CD4-positive, alpha-beta T cell (primary cell): ENCODE results near the gene ARHGAP5. TPM values are rescaled to one million over a fixed set of nuclear protein-coding genes. Genes with fewer than 3 reads are reported as not detected.

Experiments used
- ATAC-seq: fragments of 200-7000 bp; cut with Tn5 transposase; one replicate; pipeline ENCODE4 v1.10.0; 2022; ENCODE audit warnings: mild to moderate bottlenecking; ENCODE audit not compliant: poor library complexity
- CTCF ChIA-PET: fragments of 350-600 bp; sonication (Branson Sonifier 250); formaldehyde crosslinking; loops from one replicate; lab custom pipeline; 2021; ENCODE audit warnings: antibody characterized with exemption, inconsistent platforms; lab: Charles Lee
- POLR2A ChIA-PET: fragments of 350-600 bp; sonication (Branson Sonifier 250); formaldehyde crosslinking; loops from one replicate; lab custom pipeline; 2021; ENCODE audit warnings: antibody characterized with exemption, inconsistent platforms; lab: Charles Lee
- DNase-seq, 14 experiments: peaks; one replicate each; pipeline ENCODE4 v3.0.0-alpha.2; 2013 to 2020; ENCODE audit warnings: mixed read lengths in 2 of 14
- H3K27ac ChIP-seq, 2 donors: one replicate each; pipeline versions ENCODE4 v1.5.1 to v1.7.0; 2013; ENCODE audit warnings: low read length in 2 of 2, low read depth in 1 of 2, mild to moderate bottlenecking in 1 of 2
- H3K27me3 ChIP-seq, 2 experiments: 1 replicate in 1 of 2; 2 replicates in 1 of 2; pipeline versions ENCODE4 v1.6.1 to v1.7.0; 2013; ENCODE audit warnings: low read length in 2 of 2, control low read depth in 1 of 2, mild to moderate bottlenecking in 1 of 2, moderate library complexity in 1 of 2; ENCODE audit not compliant: insufficient read depth in 2 of 2, control insufficient read depth in 1 of 2
- H3K36me3 ChIP-seq: one replicate; pipeline ENCODE4 v1.6.1; 2013; ENCODE audit warnings: low read length, control low read depth; ENCODE audit not compliant: insufficient read depth
- H3K4me1 ChIP-seq: one replicate; pipeline ENCODE4 v1.6.1; 2013; ENCODE audit warnings: low read length, control low read depth; ENCODE audit not compliant: insufficient read depth
- H3K4me3 ChIP-seq: one replicate; pipeline ENCODE4 v1.5.1; 2013; ENCODE audit warnings: mild to moderate bottlenecking, low read length, moderate library complexity
- H3K9me3 ChIP-seq, 2 experiments: 1 replicate in 1 of 2; 2 replicates in 1 of 2; pipeline versions ENCODE4 v1.6.1 to v1.7.0; 2013; ENCODE audit warnings: low read length in 2 of 2, mild to moderate bottlenecking in 2 of 2, control low read depth in 1 of 2, moderate library complexity in 1 of 2; ENCODE audit not compliant: control insufficient read depth in 1 of 2, insufficient read depth in 1 of 2
- H3K27ac Mint-ChIP-seq: one replicate; pipeline ENCODE4 v1.8.0; 2020; ENCODE audit warnings: mixed read lengths
- H3K27me3 Mint-ChIP-seq: one replicate; pipeline ENCODE4 v1.8.0; 2021; ENCODE audit warnings: mixed read lengths
- H3K36me3 Mint-ChIP-seq: one replicate; pipeline ENCODE4 v1.8.0; 2021; ENCODE audit warnings: low read depth, mixed read lengths
- H3K4me1 Mint-ChIP-seq: one replicate; pipeline ENCODE4 v1.8.0; 2021; ENCODE audit warnings: low read depth, mixed read lengths
- H3K4me3 Mint-ChIP-seq: one replicate; pipeline ENCODE4 v1.8.0; 2020; ENCODE audit warnings: mild to moderate bottlenecking, mixed read lengths
- H3K9me3 Mint-ChIP-seq: one replicate; pipeline ENCODE4 v1.8.0; 2020; ENCODE audit warnings: mixed read lengths
- intact Hi-C, 2 experiments: fragments of 100-400 bp; cut with DNase I in 1 of 2; cut with micrococcal nuclease in 1 of 2; formaldehyde crosslinking; loops; one replicate each; pipeline versions ENCODE4 v1.15.1 to v1.9.0; 2023 to 2025; cut with DNase I, micrococcal nuclease
- total RNA-seq, 174 experiments: library from RNA in 2 of 174; stranded (reverse) in 2 of 174; gene quantifications; one replicate each; pipeline ENCODE4 v1.2.3 and lab custom pipeline; 2021 to 2026
- TF ChIP-seq, protein P1 (sequence below): fragments of 200-600 bp; IDR thresholded peaks from one replicate; pipeline ENCODE4 v1.8.0; 2022; ENCODE audit warnings: antibody characterized with exemption, mild to moderate bottlenecking

The ARHGAP5 gene
- total RNA-seq, 2 experiments from 2014 or later = 68.5 to 72.5 TPM

DNA sequence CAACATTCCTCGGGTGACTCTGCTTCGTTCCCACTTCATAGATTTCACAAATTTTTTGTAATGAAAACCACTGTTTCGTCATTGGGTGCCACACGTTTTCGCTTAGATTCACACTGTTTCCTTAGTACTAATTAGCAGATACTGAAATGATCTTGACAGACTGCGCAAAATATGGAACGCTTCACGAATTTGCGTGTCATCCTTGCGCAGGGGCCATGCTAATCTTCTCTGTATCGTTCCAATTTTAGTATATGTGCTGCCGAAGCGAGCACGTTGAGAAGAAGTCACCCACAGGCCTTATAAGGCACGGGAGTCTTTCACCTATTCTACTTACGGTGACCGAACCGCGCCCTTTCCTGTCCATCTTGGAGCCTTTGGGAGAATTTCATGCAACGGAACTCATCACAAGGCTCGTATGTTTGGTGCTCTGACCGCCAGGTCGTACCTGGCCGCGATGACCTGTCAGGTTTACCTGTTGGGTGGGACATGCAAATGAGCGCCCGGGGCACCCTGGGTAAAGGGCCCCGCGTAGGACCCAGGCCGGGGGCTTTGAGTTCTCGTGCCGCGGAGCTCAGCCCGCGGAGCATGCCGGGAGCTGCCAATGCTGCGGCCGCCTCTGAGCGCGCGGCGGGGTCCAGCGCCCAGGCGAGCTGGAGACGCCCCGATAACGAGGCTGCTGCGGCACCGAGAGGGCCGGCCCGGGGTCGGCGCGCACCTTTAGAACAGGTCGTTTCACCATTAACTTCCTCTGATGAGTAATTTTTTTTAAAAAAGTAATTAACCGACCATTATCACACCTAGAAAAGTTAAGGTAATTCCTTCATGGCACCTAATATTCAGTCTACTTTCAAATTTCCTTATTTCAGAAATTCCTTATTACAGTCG, 126.1 kb downstream of the ARHGAP5 start, which contains the start of gene RNU6-8:
TSS of gene RNU6-8 (minus strand) at position 272 of the 885 bp plus-strand sequence.
- Histone ChIP-seq H3K27me3 (no peaks in the 10 kb centered on the region), H3K27ac (peak within 1 kb of the TSS; percentile 90 to 98), H3K9me3 (no peaks in the 10 kb centered on the region), H3K4me3 (peak within 1 kb of the TSS; percentile 85), H3K4me1 (peaks cover 26% of the 10 kb centered on the region), H3K36me3 (no peaks in the 10 kb centered on the region)
- TF ChIP-seq, protein P1, sequence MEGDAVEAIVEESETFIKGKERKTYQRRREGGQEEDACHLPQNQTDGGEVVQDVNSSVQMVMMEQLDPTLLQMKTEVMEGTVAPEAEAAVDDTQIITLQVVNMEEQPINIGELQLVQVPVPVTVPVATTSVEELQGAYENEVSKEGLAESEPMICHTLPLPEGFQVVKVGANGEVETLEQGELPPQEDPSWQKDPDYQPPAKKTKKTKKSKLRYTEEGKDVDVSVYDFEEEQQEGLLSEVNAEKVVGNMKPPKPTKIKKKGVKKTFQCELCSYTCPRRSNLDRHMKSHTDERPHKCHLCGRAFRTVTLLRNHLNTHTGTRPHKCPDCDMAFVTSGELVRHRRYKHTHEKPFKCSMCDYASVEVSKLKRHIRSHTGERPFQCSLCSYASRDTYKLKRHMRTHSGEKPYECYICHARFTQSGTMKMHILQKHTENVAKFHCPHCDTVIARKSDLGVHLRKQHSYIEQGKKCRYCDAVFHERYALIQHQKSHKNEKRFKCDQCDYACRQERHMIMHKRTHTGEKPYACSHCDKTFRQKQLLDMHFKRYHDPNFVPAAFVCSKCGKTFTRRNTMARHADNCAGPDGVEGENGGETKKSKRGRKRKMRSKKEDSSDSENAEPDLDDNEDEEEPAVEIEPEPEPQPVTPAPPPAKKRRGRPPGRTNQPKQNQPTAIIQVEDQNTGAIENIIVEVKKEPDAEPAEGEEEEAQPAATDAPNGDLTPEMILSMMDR = no peak
- ATAC-seq (peak; percentile 81), DNase-seq (peak; percentile 78 to 94 (median 86))
- POLR2A ChIA-PET = interaction anchor here (0.6 to 3.0 kb wide), 10 partner anchors 12 to 1177 kb away, joined by 3 to 54 read pairs (median 4); partner anchors contain the start of genes ARHGAP5, DTD2, HECTD1 and STRN3
- Mint-ChIP-seq H3K36me3 (peaks cover 33% of the 10 kb centered on the region), H3K4me1 (peaks cover 30% of the 10 kb centered on the region), H3K4me3 (peak within 1 kb of the TSS; percentile 93), H3K9me3 (no peaks in the 10 kb centered on the region), H3K27me3 (peaks cover 12% of the 10 kb centered on the region), H3K27ac (peak within 1 kb of the TSS; percentile 100)
- intact Hi-C loops = loop anchor here (1.0 to 10.0 kb wide), 11 partner anchors 49 to 1578 kb away; partner anchors contain the start of genes NUBPL (in 2 of the 2), AP4S1 (in 1 of the 2), DTD2 (in 1 of the 2) and HEATR5A (in 1 of the 2)
- CTCF ChIA-PET = interaction anchor here (1.4 to 2.0 kb wide), 2 partner anchors 126 to 129 kb away, joined by 5 to 6 read pairs; partner anchors contain the start of gene ARHGAP5

DNA sequence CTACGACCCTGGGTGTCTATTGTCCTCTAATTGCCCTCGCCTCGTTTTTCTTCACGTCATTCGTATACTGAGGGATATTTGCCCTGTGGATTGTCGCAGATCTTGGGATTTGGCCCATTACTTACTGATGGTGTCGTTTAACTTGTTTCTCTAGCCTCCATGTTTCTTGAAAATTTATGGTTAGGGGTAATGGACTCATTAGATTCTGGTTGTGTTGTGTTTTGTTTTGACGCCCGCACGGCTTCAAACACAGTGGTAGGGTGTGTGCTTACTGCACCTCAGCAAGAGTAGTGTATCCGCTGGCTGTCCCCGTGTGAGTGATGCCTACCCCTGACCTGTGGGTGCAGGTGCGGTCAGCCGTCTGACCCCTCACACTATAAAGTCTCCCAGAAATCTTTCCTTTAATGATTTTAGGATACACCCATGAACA, 126.8 kb downstream of the ARHGAP5 start:
- H3K4me3 ChIP-seq = peak overlapping the region; percentile 85

More for the DNA sequence above, 126.8 kb downstream of the ARHGAP5 start:
- H3K9me3 Mint-ChIP-seq = no peaks in the 10 kb centered on the region
- Histone ChIP-seq H3K36me3 (no peaks in the 10 kb centered on the region), H3K4me1 (peaks cover 26% of the 10 kb centered on the region), H3K27me3 (no peaks in the 10 kb centered on the region), H3K9me3 (no peaks in the 10 kb centered on the region), H3K27ac (peak overlapping the region; percentile 45 to 90)
- POLR2A ChIA-PET = interaction anchor here (0.6 to 3.0 kb wide), 9 partner anchors 12 to 1177 kb away, joined by 3 to 54 read pairs (median 4); partner anchors contain the start of genes ARHGAP5, DTD2, HECTD1 and STRN3
- peaks cover 33% of the 10 kb centered on the region for H3K36me3 Mint-ChIP-seq
- ATAC-seq (peak; percentile 9), DNase-seq (peak in 7 of 14 experiments; percentile 7 to 47 (median 29))
- intact Hi-C loops = loop anchor here (1.0 to 10.0 kb wide), 11 partner anchors 48 to 1579 kb away; partner anchors contain the start of genes NUBPL (in 2 of the 2), AP4S1 (in 1 of the 2), DTD2 (in 1 of the 2) and HEATR5A (in 1 of the 2)
- peak overlapping the region; percentile 100 for H3K27ac Mint-ChIP-seq
- H3K4me3 Mint-ChIP-seq = peak overlapping the region; percentile 93
- H3K27me3 Mint-ChIP-seq = peaks cover 12% of the 10 kb centered on the region
- CTCF ChIA-PET = interaction anchor here (1.4 to 2.0 kb wide), 2 partner anchors 127 to 130 kb away, joined by 5 to 6 read pairs; partner anchors contain the start of gene ARHGAP5
- TF ChIP-seq, protein P1 = no peak
- peaks cover 30% of the 10 kb centered on the region for H3K4me1 Mint-ChIP-seq
